Islet precursor cell (in vitro differentiated cells): ENCODE results near the gene POLR2J2.
"Not testable (repeated sequence)": the region's sequence is repeated elsewhere in the genome, so short reads cannot be mapped to it uniquely, and the experiment has no call there.

Source experiments
- DNase-seq: peaks from one replicate; pipeline ENCODE4 v3.0.0-alpha.2; 2018

POLR2J2 gene

GRCh38 chr7:102667523-102667922, 3.9 kb downstream of the POLR2J2 start:
- not testable (repeated sequence) for DNase-seq

- not testable (repeated sequence) for DNase-seq
Measured at GRCh38 chr7:102666850-102667249, 4.6 kb downstream of the POLR2J2 start.

GRCh38 chr7:102664765-102665164, 6.7 kb downstream of the POLR2J2 start:
- not testable (repeated sequence) for DNase-seq

- DNase-seq, result not testable (repeated sequence)
Measured at GRCh38 chr7:102649924-102650323, 21.5 kb downstream of the POLR2J2 start, which contains the start of gene SPDYE2B. Gene SPDYE2B, plus strand, starts transcription at chr7:102650319. Its CDS starts 2,030 bp downstream, at chr7:102652349.

- not testable (repeated sequence) for DNase-seq
Measured at GRCh38 chr7:102647813-102648212, 23.6 kb downstream of the POLR2J2 start.

- DNase-seq, result not testable (repeated sequence)
Measured at GRCh38 chr7:102643404-102643803, 28.1 kb downstream of the POLR2J2 start.

GRCh38 chr7:102642691-102643090, 28.8 kb downstream of the POLR2J2 start, which contains the start of gene UPK3BL1:
Gene UPK3BL1, minus strand, starts transcription at chr7:102642791. Its CDS starts 50 bp downstream, at chr7:102642741.
- not testable (repeated sequence) for DNase-seq

- DNase-seq, result peak; percentile 18
Measured at GRCh38 chr7:102638848-102639247, 32.6 kb downstream of the POLR2J2 start.

GRCh38 chr7:102636956-102637355, 34.5 kb downstream of the POLR2J2 start:
- not testable (repeated sequence) for DNase-seq

- not testable (repeated sequence) for DNase-seq
Measured at GRCh38 chr7:102635354-102635753, 36.1 kb downstream of the POLR2J2 start.

GRCh38 chr7:102634299-102634698, 37.2 kb downstream of the POLR2J2 start:
- not testable (repeated sequence) for DNase-seq

- DNase-seq, result not testable (repeated sequence)
Measured at GRCh38 chr7:102630622-102631021, 40.8 kb downstream of the POLR2J2 start.

- not testable (repeated sequence) for DNase-seq
Measured at GRCh38 chr7:102627271-102627904, 44.1 kb downstream of the POLR2J2 start.

GRCh38 chr7:102618122-102618521, 53.3 kb downstream of the POLR2J2 start:
- not testable (repeated sequence) for DNase-seq

GRCh38 chr7:102616507-102617125, 54.8 kb downstream of the POLR2J2 start, which contains the start of gene RASA4:
Gene RASA4, minus strand, starts transcription at chr7:102616756. Its CDS starts 67 bp downstream, at chr7:102616689.
- peak; percentile 50 for DNase-seq
